ENCODE results near the gene PPP5C.
"Not testable (repeated sequence)": the region's sequence is repeated elsewhere in the genome, so short reads cannot be mapped to it uniquely, and the experiment has no call there.

The PPP5C gene

GRCh38 chr19:46411088-46411924 lies 64.4 kb downstream of the PPP5C start:
- TF ChIP-seq CTCF (conservative IDR thresholded peaks at IDR 0.05; ENCODE audit: low read depth, low read length), result no peak
- DNase-seq (ENCODE audit: low read depth), result no peak
- peak overlapping the region; percentile 67 for H3K4me3 ChIP-seq (ENCODE audit: low read length)

DNA sequence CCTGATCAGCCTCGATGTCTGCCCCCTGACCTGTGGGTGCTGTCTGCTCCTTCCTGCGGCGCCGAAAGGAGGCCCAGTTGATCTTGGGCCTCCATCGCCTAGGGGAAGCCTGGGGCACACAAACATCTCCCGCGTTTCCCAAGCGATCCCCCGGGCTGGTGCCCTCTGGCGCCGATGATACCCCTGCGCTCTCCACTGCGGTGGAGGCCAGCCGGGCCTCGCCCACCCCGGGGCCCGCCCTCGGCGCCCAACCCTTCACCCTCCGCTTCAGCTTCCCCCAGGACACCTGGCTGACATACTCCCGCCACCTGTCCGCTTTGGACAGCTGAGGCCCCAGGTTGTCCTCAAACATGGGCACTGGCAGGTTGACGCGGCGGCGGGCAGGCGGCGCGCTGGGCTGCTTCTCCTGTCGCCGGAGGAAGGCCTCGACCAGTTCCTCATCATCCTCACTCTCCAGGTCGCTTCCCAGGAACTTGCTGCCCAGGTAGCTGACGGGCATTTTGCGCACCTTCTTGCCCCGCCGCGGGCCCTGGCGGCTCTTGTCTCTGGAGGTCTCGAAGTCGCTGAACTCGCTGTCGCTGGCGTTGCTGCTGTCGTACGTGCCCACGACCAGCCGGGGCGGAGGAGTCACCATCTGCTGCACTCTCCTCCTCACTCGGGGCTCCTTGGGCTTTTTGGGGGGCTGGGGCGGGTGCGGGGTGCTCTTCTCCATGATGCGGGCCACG lies 65.2 kb downstream of the PPP5C start:
- peak overlapping the region; percentile 67 for H3K4me3 ChIP-seq (ENCODE audit: low read length)
- peak; percentile 13 for TF ChIP-seq CTCF (conservative IDR thresholded peaks at IDR 0.05; ENCODE audit: low read depth, low read length)
- no peak for DNase-seq (ENCODE audit: low read depth)

GRCh38 chr19:46412650-46413261 lies 65.9 kb downstream of the PPP5C start:
- no peak for TF ChIP-seq CTCF (conservative IDR thresholded peaks at IDR 0.05; ENCODE audit: low read depth, low read length)
- H3K4me3 ChIP-seq (ENCODE audit: low read length), result peak overlapping the region; percentile 67
- no peak for DNase-seq (ENCODE audit: low read depth)

DNA sequence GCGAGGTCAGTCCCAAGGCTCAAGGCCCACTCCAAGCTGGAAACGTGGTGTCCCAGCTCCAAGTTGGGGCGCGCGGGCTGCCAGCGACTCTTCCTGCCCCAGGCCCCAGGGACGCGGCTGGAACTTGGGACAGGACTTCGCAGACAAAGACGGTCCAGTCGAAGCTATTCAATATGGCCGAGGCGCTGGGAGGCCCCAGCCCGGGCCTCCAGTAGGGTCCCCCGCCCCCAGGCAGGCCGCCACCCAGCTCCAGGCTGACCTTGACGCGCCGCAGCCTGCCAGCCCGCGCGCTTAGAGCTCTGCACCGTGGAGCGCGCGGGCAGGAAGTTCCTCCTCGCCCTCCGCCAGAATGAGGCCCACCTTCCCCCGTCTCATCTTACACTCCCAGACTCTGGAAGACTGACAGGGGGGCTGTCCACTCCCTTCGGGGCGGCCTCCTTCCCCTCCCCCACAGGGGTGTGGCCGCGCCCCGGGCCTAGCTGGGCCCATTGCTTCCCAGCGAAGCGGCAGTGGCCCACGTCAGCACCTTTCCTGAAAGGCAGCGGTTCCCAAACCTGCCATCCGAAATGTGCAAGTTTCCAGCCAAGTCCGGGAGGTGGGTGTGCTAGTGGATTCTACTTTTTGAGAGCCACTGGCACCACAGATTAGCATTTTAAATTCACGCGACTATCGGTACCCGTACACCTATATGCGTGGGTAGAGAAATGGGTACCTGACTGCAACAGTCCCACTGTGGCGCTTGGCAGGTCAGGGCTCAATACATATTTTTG lies 66.6 kb downstream of the PPP5C start, which contains the start of gene CCDC8:
Gene CCDC8 (minus strand): TSS at position 303 of the 770 bp plus-strand sequence. CDS start 754 bp downstream, outside the sequence.
- peak; percentile 81 for DNase-seq (ENCODE audit: low read depth)
- peak within 1 kb of the TSS; percentile 67 for H3K4me3 ChIP-seq (ENCODE audit: low read length)
- no peak for TF ChIP-seq CTCF (conservative IDR thresholded peaks at IDR 0.05; ENCODE audit: low read depth, low read length)

- not testable (repeated sequence) for DNase-seq (ENCODE audit: low read depth); H3K4me3 ChIP-seq (ENCODE audit: low read length)
These were observed 68.0 kb downstream of the PPP5C start for GRCh38 chr19:46414899-46415298.

DNA sequence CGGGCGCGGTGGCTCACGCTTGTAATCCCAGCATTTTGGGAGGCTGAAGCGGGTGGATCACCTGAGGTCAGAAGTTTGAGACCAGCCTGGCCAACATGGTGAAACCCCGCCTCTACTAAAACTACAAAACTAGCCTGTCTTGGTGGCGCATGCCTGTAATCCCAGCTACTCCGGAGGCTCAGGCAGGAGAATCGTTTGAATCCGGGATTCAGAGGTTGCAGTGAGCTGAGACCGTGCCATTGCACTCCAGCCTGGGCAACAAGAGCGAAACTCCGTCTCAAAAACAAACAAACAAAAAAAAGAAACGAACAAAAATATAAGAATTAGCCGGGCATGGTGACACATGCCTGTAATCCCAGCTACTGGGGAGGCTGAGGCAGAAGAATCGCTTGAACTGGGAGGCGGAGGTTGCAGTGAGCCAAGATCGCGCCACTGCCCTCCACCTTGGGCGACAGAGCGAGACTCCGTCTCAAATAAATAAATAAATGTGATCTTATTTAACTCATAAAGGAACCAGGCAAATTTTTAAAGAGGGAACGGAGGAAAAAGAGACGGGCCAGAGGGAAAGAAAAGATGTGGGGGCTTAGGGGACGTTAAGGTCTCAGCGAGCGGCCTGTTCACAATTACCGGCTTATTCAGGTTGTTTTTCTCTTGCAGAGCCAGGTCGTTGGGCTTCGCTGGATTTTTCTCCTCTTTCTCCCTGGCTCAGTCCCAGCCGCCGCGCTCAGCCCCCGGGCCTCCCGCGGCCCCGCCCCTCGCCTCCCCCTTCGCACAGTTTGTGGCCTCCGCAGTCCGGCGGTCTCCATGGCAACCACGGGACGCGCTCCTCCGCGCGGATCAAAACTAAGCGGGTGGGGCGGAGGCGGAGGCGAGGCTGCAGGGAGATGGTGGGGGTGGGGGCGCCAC lies 69.2 kb downstream of the PPP5C start:
- peak; percentile 59 for DNase-seq (ENCODE audit: low read depth)

DNA sequence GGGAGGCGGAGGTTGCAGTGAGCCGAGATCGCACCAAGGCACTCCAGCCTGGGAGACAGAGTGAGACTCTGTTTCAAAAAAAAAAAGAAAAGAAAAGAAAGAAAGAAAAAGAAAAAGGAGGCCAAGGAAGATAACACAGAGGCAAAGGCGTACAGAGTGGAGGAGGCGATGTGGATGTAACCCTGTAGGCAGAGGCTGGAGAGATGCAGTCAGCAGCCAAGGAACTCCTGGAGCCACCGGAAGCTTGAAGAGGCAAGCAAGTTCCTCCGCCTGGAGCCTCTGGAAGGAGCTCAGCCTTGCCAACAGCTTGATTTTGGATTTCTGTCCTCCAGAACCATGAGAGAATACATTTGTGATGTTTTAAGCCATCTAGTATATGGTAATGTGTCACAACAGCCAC lies 73.2 kb downstream of the PPP5C start:
- no peak for DNase-seq (ENCODE audit: low read depth)
- TF ChIP-seq CTCF (conservative IDR thresholded peaks at IDR 0.05; ENCODE audit: low read depth, low read length), result no peak
- H3K4me3 ChIP-seq (ENCODE audit: low read length), result no peak overlapping the region

More for the DNA sequence above, 69.2 kb downstream of the PPP5C start:
- H3K4me3 ChIP-seq (ENCODE audit: low read length), result peak overlapping the region; percentile 47

All from retinal pigment epithelial cell (primary cell).